GM10847 (cell line): ENCODE results near the gene ARL10.

ENCODE experiments used
- POLR2A ChIP-seq: IDR thresholded peaks from 2 replicates; pipeline ENCODE4 v1.6.1; 2011; ENCODE audit not compliant: insufficient read length; ENCODE audit errors: extremely low read depth

Gene ARL10

GRCh38 chr5:176429972-176430371, 64.7 kb downstream of the ARL10 start:
- no peak for TF ChIP-seq POLR2A
